D721Med (cell line): ENCODE results near the gene PRRG3.

ENCODE experiments used
- DNase-seq: peaks from one replicate; pipeline ENCODE4 v3.0.0; 2011; ENCODE audit warnings: low spot score; ENCODE audit not compliant: insufficient read length
- FAIRE-seq: peaks from 2 replicates; lab custom pipeline; 2011; peaks lifted over from hg19 to GRCh38; lab: Jason Lieb, UNC
- TF ChIP-seq, protein P1 (sequence below): IDR thresholded peaks from 2 replicates; pipeline ENCODE4 v1.5.1; 2012; ENCODE audit warnings: mild to moderate bottlenecking, control low read depth; ENCODE audit not compliant: insufficient read depth; ENCODE audit errors: missing control alignments

The PRRG3 gene

DNA sequence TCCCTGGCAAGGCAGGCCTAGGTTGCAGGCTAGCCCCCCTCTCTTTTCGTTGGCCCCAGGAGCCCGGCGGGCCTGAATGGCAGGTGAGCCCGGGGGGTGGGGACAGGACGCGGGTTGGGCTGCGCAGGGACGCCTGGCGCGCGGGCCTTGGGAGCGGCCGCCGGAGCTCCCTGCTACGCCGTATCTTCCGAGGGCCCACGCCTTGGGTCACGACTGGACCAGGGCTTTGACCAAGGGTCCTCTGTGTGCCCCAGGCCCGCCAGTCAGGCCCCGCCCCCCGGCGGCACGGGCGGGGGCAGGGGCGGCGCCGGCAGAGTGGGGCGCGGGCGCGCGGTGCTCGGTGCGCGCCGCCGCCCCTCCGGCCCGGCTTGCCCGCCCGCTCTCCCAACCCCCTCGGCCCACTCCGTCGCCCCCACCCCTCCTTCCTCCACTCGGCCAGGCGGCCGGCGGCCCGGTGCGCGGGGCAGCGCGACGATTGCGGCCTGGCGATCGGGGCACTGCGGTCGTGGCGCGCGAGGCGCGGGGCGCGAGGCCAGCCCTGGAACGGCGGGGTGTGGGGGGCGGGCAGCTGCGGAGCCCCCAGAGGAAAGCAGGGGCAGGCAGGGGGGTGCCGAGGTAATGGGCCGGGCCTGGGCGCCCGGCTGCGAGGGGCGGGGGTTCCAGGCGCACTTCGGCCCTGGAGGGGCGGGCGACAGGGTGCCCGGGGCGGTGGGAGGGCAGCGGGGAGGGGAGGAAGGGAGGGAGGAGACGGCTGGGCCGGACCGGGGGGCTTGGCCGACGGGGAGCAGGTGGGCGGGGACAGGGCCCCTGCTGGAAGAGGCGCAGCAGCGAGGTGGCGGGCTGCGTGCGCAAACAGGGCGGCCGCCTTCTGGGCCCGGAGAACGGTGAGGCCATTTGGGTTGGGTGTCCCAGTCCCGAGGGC lies at the start of gene PRRG3:
TSS of gene PRRG3 (plus strand) at position 798 of the 922 bp plus-strand sequence. CDS start 3,357 bp downstream, outside the sequence.
- DNase-seq (no peak), FAIRE-seq (no peak)
- TF ChIP-seq, protein P1, sequence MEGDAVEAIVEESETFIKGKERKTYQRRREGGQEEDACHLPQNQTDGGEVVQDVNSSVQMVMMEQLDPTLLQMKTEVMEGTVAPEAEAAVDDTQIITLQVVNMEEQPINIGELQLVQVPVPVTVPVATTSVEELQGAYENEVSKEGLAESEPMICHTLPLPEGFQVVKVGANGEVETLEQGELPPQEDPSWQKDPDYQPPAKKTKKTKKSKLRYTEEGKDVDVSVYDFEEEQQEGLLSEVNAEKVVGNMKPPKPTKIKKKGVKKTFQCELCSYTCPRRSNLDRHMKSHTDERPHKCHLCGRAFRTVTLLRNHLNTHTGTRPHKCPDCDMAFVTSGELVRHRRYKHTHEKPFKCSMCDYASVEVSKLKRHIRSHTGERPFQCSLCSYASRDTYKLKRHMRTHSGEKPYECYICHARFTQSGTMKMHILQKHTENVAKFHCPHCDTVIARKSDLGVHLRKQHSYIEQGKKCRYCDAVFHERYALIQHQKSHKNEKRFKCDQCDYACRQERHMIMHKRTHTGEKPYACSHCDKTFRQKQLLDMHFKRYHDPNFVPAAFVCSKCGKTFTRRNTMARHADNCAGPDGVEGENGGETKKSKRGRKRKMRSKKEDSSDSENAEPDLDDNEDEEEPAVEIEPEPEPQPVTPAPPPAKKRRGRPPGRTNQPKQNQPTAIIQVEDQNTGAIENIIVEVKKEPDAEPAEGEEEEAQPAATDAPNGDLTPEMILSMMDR: no peak

DNA sequence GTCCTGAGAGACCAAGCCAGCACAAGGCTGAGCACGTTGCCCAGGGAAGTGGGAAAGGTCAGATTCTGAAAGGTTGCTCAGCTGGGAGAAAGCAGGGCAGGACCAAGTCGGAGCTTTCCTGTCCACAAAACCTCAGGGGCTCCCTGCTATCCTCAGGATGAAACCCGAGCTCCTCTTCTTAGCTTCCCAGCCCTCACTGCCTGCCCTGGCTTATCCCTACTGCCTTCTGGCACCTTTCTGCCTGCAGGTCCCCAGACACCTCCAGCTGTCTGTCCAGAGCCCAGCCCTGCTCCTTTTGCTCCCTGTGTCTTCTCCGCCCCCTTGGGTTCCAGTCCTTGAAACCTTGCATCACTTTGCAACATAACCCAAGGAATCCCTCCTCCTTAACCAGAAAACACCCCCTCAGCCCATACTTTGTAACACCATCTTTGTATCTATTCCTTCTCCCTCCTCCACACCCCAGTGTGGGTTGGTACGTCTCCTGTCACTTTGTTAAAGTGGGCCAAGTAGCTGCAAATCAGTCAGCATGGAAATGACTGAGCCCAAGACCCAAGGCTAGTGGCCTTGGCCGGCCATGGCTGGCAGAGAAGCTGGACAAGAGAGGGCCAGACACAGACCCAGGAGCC lies 20.0 kb upstream of the PRRG3 start:
- TF ChIP-seq, protein P1: no peak
- FAIRE-seq (no peak), DNase-seq (no peak)

DNA sequence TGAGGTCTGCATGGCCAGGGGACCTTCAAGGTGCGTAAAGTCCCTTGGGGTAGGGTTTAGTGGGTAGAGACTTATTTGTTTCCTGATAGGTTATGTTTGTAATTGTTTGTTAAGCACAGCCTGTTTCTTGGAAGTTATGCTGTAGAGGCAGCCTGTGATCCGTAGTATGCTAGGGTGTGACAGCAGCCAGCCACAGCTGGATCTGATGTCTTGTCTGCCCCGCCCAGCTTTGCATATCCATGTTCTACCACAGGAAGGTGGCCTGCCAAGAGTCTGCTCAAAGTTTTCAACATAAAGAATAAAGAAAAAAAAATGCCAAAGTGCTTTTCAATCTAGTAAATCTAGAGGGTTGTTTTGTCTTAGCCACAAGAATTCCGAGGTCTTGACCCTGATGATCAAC lies 19.1 kb upstream of the PRRG3 start:
- no peak for DNase-seq
- no peak for FAIRE-seq
- TF ChIP-seq, protein P1: no peak

DNA sequence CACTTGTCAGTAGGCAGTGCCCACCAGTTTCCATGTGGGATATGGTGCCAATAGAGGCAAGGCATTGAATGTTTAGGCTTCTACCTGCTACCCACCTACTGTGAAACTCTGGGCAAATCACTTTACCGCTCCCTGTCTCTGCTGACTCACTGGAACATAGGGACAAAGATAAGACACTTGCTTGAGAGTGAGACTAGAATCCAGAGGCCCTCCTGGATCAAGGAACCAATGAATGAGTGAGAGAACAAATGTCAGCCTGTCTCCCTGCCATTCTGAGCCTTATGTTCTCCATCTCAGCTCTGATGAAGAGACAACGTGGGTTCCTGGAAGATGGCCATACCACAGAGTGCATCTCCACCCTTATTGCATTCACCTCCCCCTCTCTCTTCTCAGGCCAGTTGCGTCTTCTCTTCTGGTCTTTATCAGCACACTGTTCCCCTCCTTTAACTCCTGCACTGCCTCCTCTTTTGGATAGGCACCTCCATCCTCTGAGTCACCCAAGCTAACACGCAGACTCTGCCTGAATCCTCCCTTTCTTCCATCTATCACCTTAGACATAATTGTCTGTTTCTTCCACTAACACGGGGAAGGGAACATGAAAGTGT lies 15.4 kb upstream of the PRRG3 start:
- FAIRE-seq (no peak), DNase-seq (no peak)
- TF ChIP-seq, protein P1: no peak

DNA sequence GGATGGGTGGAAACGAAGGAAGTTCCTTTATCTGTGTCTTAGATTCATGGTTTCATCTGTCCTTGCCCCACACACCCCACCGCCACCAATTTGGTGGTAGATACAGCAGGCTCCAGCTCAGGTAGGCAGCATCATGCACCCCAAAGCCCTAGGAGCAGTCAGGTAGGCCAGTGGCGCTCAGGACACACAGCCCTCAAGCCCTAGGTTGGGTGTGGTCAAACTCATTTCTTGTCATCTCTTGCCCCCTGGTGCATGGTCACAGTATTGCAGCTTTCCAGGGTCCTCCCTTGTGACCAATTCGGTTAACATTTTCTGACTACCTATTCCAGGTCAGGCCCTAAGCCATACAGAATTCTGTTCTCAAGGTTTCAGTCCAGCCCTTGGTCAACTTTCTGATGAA lies 14.5 kb upstream of the PRRG3 start:
- no peak for FAIRE-seq
- no peak for DNase-seq
- TF ChIP-seq, protein P1: peak; percentile 64

DNA sequence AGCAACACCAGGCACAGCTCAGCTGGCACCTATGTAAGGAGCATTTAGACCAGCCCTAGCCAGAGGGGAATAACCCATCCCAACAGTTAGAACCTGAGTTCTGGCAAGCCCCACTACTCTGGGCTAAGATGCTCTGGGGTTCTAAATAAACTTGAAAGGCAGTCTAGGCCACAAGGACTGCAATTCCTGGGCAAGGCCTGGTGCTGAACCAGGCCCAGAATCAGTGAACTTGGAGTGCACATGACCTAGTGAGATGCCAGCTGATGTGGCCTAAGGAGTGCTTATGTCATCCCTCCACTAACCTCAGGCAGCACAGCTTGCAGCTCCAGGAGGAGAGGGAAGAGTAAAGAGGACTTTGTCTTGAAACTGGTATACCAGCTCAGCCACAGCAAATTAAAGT lies 7.6 kb upstream of the PRRG3 start:
- TF ChIP-seq, protein P1: no peak
- no peak for DNase-seq
- FAIRE-seq: no peak
